Progenitor cell of endocrine pancreas (in vitro differentiated cells): Measurements from ENCODE around the gene BABAM1. TPM values are rescaled to one million over a fixed set of nuclear protein-coding genes. Genes with fewer than 3 reads are reported as not detected.

Experiments
- DNase-seq: peaks from one replicate; pipeline ENCODE4 v3.0.0; 2021; ENCODE audit warnings: low spot score; ENCODE audit not compliant: unreplicated experiment
- H3K27ac Mint-ChIP-seq: 2 replicates; pipeline ENCODE4 v1.8.0; 2021; ENCODE audit warnings: mild to moderate bottlenecking, moderate library complexity, mixed read lengths
- H3K27me3 Mint-ChIP-seq: 2 replicates; pipeline ENCODE4 v1.8.0; 2021; ENCODE audit warnings: mixed read lengths
- H3K36me3 Mint-ChIP-seq: 2 replicates; pipeline ENCODE4 v1.8.0; 2022; ENCODE audit warnings: mixed read lengths; ENCODE audit not compliant: insufficient read depth
- H3K4me1 Mint-ChIP-seq: 2 replicates; pipeline ENCODE4 v1.8.0; 2021; ENCODE audit warnings: low read depth, mixed read lengths
- H3K4me3 Mint-ChIP-seq: 2 replicates; pipeline ENCODE4 v1.8.0; 2021; ENCODE audit warnings: low read depth, mild to moderate bottlenecking, moderate library complexity, mixed read lengths
- H3K9me3 Mint-ChIP-seq: 2 replicates; pipeline ENCODE4 v1.8.0; 2021; ENCODE audit warnings: low read depth, mixed read lengths
- total RNA-seq: library from RNA; stranded (reverse); gene quantifications from 2 replicates; pipeline ENCODE4 v1.2.1, GENCODE V29; 2021
- TF ChIP-seq, protein P1 (sequence below): fragments of 200-600 bp; sonication (generic); IDR thresholded peaks from one replicate; pipeline ENCODE4 v1.5.0; 2021; ENCODE audit warnings: antibody characterized with exemption, mild to moderate bottlenecking; ENCODE audit not compliant: unreplicated experiment

BABAM1 gene
- total RNA-seq, 1 donor from 2014 or later = 113 TPM

DNA sequence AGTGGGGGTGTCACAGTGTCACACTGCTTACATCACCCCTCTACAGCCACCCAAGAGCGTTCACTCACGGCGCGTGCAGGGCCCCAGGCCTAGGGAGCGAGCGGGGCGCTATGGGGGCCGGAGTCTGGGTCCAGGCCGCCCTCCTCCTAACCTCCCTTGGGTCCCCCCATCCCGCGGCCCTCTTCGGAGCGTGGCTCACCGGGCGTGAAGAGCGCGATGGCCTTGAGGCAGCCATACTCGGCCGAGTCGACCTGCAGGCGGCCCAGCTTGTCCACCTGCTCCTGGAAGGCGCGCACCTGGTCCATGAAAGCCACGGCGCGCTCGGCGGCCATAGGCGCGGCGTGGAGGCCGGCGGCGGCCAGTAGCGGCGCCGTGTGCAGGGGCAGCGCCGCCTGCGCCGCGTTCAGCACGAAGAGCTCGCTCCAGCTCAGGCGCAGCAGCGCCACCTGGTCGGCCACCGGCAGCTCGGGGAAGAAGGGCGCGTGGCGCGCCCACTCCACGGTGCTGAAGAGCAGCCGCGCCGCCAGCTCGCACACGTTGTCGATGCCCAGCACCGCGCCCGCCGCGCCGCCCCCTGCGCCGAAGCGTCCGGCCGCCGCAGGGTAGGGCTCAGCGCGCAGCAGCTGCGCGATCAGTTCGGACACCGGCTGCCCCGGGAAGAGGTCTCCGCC lies 31.8 kb upstream of the BABAM1 start:
- peak; percentile 48 for DNase-seq
- Mint-ChIP-seq H3K4me1 (peaks cover 24% of the 10 kb centered on the region), H3K27ac (no peak overlapping the region), H3K27me3 (no peaks in the 10 kb centered on the region), H3K4me3 (no peak overlapping the region), H3K9me3 (no peaks in the 10 kb centered on the region), H3K36me3 (peaks cover 29% of the 10 kb centered on the region)
- TF ChIP-seq, protein P1, sequence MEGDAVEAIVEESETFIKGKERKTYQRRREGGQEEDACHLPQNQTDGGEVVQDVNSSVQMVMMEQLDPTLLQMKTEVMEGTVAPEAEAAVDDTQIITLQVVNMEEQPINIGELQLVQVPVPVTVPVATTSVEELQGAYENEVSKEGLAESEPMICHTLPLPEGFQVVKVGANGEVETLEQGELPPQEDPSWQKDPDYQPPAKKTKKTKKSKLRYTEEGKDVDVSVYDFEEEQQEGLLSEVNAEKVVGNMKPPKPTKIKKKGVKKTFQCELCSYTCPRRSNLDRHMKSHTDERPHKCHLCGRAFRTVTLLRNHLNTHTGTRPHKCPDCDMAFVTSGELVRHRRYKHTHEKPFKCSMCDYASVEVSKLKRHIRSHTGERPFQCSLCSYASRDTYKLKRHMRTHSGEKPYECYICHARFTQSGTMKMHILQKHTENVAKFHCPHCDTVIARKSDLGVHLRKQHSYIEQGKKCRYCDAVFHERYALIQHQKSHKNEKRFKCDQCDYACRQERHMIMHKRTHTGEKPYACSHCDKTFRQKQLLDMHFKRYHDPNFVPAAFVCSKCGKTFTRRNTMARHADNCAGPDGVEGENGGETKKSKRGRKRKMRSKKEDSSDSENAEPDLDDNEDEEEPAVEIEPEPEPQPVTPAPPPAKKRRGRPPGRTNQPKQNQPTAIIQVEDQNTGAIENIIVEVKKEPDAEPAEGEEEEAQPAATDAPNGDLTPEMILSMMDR = peak; percentile 54

DNA sequence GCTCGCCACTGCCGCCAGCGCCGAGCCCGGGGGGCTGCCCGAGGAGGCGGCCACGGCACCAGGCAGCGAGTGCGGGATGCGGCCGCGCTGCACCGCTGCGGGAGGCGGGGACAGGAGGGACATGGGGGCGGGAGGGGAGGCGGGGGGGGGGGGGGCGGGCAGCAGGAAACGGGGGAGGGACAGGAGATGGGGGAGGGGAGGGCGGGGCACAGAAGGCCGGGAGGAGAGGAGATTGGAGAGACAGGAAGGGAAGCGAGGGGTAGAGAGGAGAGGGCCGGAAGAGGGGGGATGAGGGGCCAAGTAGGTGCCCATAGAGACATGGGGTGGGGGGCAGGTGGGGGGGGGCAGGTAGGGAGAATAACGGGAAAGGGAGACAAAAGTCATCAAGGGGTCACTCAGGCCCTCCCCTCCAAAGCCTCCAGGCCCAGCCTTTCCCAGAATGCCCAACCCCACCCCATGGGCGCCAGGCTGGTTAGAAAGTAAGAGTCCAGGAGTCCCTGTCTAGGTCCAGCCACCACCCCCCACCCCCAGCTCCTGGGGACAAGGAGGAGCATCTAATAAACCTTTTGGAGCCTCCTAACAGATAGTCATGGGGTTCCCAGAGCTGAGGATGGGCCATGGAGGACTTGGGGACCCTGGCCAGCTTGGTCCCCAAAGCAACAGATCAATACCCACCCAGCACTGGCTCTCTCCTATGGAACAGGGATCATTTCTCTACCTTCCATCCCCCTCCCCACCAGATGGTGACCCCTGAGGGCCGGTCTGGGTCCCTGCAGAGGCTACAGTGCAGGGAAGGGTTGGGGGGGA lies 31.1 kb upstream of the BABAM1 start:
- no peak for DNase-seq
- Mint-ChIP-seq H3K27me3 (no peaks in the 10 kb centered on the region), H3K4me1 (peaks cover 32% of the 10 kb centered on the region), H3K36me3 (peaks cover 25% of the 10 kb centered on the region), H3K27ac (no peak overlapping the region), H3K9me3 (no peaks in the 10 kb centered on the region), H3K4me3 (no peak overlapping the region)
- TF ChIP-seq, protein P1 = no peak

DNA sequence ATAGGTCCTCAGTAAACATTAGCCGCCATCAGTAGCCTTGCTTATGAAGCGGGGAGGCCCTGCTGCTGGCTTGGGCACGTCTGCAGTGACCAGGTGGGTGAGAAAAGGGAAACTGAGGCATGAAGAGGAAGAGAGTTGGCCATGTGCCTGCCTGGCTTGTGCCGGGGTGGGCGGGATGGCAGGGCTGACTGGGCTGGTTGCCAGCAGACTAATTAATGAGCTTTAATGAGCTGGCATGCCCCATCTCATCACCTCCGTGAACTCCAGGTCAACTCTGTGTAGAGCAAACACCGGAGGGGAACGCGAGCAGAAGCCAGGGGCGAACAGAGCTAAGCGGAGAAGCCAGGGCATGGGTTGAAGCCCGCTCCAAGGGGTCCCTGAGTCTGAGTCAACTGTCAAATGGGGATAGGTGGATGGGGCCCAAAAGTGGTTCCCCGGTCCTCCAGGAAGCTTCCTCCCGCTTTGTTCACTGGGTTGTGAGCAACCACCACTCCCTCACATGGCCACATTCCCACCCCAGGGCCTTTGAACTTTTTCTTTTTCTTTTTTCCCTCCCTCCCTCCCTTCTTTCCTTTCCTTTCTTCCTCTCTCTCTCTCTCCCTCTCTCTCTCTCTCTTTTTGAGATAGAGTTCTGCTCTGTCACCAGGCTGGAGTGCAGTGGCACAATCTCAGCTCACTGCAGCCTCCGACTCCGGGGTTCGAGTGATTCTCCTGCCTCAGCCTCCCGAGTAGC lies 30.3 kb upstream of the BABAM1 start:
- Mint-ChIP-seq H3K27ac (no peak overlapping the region), H3K27me3 (no peaks in the 10 kb centered on the region), H3K9me3 (no peaks in the 10 kb centered on the region), H3K4me3 (peak overlapping the region; percentile 48), H3K4me1 (peaks cover 39% of the 10 kb centered on the region), H3K36me3 (peaks cover 22% of the 10 kb centered on the region)
- no peak for DNase-seq
- TF ChIP-seq, protein P1 = no peak

DNA sequence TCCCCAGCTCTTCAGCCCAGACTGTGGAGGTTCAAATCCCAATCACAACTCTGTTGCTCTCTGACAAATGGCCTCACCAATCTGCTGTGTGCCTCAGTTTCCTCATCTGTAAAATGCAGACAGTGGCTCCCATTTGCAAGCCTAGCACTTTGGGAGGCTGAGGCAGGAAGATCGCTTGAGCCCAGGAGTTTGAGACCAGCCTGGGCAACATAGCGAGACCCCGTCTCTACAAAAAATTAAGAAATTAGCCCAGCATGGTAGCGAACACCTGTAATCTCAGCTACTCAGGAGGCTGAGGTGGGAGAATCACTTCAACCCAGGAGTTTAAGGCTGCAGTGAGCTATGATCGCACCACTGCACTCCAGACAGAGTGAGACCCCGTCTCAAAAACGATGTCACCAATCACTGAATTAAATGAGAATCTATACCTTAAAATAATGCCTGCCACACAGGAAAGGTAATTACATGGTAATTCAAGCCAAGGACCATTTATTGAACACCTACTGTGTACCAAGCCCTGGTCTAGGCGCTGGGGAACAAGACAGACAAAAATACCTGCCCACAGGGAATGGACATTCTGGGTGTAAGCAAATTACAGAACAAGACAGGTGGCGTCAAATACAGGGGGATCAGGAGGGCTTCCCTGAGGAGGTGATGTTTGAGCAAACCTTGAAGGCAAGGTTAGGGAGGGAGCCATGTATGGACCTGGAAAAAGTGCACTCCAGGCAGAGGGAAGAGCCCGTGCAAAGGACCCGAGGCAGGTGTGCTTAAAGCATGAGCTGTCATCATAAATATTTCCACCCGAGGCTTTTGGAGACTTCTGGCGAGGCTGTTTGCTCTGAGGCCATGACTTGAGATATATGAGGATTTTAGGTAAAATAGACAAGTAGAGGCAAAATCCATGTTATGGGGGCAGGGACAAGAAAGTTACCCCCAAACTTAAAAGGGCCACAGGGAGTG lies 29.2 kb upstream of the BABAM1 start:
- Mint-ChIP-seq H3K4me3 (no peak overlapping the region), H3K36me3 (peaks cover 19% of the 10 kb centered on the region), H3K9me3 (no peaks in the 10 kb centered on the region), H3K27me3 (no peaks in the 10 kb centered on the region), H3K4me1 (peaks cover 45% of the 10 kb centered on the region), H3K27ac (peak overlapping the region; percentile 80)
- TF ChIP-seq, protein P1 = no peak
- no peak for DNase-seq
